NCI-H2227 (cell line): Measurements from ENCODE around the gene ERBB2.
A peak's percentile ranks its signal among the peaks of the same experiment; 100 is the strongest.
"Not testable (repeated sequence)": the region's sequence is repeated elsewhere in the genome, so short reads cannot be mapped to it uniquely, and the experiment has no call there.

Source experiments
- DNase-seq: peaks from one replicate; lab custom pipeline; 2025; ENCODE audit not compliant: unreplicated experiment; lab: John Stamatoyannopoulos, UW

Gene ERBB2

DNA sequence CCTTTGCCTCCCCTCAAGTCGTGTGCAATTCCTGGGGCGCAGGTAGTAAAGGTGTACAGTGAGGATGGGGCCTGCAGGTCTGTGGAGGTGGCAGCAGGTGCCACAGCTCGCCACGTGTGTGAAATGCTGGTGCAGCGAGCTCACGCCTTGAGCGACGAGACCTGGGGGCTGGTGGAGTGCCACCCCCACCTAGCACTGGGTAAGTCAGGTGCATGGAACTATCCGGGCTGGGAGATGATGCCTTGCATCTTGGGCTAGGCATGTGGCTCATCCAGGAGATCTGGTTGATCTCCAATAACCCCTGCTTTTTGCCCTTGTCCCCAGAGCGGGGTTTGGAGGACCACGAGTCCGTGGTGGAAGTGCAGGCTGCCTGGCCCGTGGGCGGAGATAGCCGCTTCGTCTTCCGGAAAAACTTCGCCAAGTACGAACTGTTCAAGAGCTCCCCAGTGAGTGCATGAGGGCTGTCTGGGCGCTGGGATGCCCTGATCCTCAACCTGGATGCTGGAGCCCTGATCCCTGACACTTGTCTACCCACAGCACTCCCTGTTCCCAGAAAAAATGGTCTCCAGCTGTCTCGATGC lies 43.1 kb downstream of the ERBB2 start:
- DNase-seq = no peak

DNA sequence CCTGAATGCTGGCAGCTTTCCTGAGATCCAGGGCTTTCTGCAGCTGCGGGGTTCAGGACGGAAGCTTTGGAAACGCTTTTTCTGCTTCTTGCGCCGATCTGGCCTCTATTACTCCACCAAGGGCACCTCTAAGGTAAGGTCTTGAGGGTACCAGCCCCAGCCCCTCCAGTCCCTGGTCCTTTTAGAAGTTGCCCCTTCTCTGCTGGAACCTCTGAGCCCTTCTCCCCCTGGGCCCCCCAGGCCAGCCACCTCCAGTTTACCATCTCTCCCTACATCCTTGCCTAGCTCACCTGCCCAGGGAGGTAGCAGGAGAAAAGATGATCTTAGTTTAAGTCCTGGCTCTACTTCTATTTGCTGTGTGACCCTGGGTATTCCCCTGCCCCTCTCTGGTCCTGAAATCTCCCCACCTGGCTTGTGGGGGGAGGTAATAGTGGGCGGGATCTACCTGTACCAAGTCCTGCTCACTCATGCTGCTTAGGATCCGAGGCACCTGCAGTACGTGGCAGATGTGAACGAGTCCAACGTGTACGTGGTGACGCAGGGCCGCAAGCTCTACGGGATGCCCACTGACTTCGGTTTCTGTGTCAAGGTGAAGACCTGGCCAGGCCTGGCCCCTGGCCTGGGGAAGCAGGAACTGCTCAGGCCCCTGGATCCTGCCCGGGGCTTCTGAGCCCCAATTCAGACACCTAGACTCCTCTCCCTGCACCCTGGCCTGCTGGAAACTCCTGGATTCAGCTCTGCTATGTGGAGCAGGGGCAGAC lies 44.4 kb downstream of the ERBB2 start:
- DNase-seq = no peak

DNA sequence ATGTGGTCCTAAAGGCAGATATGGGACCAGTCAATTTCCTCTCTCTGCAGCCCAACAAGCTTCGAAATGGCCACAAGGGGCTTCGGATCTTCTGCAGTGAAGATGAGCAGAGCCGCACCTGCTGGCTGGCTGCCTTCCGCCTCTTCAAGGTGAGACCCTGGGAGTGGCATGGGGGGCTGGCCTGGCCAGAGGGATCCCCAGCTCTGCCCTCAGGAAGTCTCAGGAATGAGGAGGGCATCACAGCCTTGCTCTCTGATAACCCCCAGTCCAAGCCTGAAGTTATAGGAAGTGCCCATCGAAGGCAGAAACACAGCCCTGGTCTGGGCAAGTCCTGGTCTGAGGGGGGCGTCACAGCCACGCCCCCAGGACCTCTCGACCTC lies 45.0 kb downstream of the ERBB2 start:
- DNase-seq = no peak

- no peak for DNase-seq
Observed at GRCh38 chr17:39745335-39746144, 45.7 kb downstream of the ERBB2 start.

GRCh38 chr17:39746145-39746461 lies 46.2 kb downstream of the ERBB2 start:
- DNase-seq = no peak

GRCh38 chr17:39747745-39748144 lies 47.9 kb downstream of the ERBB2 start:
- no peak for DNase-seq

DNA sequence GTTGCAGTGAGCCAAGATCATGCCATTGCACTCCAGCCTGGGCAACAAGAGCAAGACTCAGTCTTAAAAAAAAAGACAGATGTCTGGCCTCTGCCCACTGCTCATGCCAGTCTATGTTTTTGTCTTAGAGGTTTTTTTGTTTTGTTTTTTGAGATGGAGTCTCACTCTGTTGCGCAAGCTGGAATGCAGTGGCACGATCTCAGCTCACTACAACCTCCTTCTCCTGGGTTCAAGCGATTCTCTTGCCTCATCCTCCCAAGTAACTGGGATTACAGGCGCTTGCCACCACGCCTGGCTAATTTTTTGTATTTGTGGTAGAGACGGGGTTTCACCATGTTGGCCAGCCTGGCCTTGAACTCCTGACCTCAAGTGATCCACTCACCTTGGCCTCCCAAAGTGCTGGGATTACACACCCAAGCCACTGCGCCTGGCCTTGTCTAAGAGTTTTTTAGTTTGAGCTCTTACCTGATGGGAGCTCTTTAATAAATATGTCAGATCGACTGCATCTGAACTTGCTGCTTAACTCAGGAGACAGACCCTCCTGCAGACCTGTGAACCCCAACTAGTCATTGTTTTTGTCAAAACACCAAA lies 48.7 kb downstream of the ERBB2 start:
- not testable (repeated sequence) for DNase-seq

DNA sequence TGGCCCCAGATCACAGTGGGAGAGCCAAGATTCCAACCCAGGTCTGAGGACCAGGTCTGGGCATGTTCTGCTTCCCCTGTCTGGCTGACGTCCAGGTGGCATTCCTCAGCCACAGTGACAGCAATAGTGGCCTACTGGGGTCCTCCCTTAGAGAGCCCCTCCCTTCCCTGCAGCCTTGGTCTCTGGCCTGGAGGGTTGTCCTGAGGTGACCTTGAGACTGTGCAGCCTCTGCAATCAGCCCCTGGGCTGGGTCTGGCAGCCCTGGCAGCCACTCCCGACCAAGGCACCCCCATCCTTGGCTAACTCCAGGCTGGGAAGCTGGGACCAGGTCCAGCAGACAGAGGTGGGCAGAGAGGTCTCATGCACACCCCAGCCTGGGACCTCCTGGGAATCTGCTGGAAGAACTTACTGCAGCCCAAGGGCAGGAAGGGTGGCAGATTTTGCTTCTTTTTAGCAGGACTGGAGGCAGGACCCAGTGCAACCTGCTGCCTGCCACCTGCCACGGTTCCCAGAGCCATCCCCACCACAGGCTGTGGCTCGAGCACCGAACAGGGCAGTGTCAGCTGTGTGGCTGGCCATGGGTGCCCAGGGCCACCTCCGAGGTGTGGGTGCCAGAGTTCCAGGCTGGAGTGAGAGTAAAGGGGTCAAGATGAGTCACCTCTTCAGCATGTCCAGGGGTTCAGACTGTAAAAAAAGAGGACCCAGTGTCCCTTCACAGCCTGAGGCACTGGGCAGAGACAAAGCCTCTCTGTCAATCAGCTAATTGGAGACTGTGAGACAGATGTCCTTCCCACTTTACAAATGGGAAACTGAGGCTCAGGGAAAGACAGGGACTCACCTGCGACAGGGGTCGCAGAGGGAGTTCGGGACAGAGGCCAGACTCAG lies 50.5 kb downstream of the ERBB2 start:
- DNase-seq = no peak

DNA sequence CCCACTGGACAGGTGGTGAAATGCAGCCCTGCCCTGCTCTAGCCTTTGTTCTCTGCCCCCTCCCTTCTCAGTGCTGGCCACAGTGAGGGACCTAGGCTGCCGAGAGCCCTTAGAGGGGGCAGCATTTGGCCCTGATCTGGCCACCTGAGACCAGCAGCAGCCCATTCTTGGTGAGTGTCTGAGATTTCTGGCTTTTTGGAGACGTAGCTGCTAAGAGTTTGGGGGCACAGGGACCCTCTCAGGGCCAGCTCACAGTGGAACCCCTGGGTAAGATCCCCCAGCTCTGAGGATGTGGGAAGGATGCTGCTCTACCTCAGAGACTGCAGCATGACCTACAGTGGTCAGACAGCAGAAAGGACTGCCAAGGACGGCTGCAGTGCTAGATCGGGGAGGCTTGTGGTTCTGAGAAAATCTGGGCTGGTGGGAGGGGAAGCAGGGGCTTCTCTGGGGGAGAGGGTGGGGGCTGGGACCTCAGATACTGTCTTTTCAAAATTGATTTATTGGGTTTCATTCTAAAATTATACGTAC lies 51.2 kb downstream of the ERBB2 start:
- DNase-seq = no peak

DNA sequence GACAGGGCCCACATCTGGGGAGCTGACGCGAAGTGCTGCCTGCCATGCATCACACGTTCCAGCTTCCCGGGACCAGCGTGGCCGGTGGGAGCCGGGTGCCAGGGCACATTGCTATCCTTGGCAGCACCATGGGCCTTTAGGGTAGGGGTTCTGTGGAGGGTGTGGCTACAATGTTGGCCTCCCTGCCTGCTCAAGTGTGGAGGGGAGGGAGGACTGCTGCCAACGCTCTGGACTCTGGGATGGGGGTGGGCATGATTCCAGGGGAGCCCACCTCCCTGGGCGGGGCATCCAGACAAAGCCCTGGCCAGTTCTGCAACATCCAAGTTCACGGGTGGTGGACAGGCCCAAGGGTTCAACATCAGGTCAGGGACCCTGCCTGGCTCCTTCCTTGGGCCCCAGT lies 51.8 kb downstream of the ERBB2 start:
- DNase-seq = no peak

- no peak for DNase-seq
Observed at GRCh38 chr17:39752241-39752881, 52.5 kb downstream of the ERBB2 start.

DNA sequence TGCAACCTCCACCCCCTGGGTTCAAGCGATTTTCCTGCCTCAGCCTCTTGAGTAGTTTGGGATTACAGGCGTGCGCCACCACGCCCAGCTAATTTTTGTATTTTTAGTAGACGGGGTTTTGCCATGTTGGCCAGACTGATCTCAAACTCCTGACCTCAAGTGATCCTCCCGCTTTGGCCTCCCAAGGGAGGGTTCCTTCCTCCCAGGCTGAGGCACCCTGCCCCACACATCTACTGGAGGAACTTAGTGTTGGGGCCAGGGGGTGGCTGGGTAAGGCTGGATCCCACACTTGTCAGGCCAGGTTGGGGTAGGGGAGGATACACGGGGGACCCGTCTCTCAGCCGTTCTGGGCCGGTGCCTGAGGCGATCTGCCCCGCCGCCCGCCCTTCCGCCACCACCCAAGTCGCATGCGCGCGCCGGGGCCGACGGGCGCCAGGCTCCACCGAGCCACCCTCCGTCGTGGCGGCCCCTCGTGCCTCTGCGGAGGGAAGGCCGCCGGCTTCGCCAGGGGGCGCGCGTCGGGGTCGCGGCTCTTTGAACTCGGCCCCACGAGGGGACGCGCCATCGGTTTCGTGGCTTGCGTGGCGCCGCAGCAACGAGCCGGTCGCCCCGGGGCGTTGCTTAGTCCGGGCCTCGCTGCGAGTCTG lies 53.8 kb downstream of the ERBB2 start:
- peak; percentile 69 for DNase-seq

DNA sequence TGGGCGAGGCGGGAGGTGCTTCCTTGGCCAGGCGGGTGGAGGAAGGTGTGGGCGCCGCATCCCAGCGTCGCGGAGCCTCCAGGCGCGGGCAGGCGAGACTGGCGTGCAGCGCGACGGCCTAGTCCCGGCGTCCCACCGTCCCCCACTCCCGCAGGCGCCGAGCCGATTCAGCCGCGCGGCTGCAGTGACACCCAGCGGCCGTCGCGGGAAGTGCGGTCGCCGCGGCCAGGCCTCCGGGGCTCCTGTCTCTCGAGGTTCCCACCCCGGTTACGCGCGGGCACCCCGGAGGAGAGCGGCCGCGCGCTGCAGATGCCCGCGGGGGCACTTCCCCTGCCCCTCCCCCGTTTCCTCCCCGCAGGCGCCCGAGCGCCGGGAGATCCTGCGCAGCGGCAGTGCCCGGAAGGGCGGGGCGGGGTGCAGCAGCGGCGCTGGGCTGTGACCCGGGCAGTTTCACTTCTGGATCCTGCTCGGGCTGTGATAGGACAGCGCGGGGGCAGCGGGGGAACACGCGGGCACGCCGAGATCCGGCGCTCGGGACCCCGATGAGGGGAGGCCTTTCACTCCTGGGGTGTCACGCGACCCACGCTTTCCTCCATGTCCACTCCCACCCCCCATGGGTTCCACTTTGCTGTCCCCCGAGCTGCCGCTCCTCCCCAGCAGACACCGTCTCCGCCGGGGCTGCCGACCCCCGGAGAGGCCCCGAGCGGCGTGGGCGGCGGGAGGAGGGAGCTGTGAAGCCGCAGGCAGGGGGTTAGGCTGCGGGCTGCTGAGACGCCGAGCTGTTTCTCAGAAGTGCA lies 54.5 kb downstream of the ERBB2 start:
- DNase-seq = peak; percentile 88

DNA sequence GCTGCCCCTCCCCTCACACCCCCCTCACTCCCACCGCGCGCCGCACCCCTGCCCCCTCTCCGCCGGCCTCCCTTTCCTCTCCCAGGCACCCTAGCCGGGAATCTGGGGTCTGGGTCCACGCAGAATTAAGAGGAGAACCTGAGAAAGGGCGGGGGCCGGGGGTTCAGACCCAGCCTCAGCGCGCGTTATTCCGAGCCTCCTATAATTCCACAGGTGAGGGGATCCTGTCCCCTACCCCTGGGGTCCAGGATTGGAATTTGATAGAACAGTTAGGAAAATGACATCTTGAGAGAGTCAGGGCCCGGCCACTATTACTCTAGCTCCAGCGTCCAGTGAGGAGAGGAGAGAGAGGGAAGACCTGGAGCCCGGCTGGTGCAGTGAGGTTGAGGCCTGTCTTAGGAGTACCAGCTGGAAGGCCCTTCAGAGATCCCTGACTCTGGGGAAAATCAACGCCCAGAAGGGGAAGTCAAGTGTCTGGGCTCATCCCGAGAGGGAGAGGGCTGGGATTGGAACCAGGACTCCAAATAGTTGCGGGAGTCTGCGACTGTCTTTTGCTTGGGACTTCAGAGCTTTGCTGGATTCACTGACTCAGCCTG lies 55.2 kb downstream of the ERBB2 start:
- DNase-seq = no peak

- no peak for DNase-seq
Observed at GRCh38 chr17:39755554-39756379, 55.9 kb downstream of the ERBB2 start.

GRCh38 chr17:39756380-39757079 lies 56.7 kb downstream of the ERBB2 start:
- DNase-seq = no peak

DNA sequence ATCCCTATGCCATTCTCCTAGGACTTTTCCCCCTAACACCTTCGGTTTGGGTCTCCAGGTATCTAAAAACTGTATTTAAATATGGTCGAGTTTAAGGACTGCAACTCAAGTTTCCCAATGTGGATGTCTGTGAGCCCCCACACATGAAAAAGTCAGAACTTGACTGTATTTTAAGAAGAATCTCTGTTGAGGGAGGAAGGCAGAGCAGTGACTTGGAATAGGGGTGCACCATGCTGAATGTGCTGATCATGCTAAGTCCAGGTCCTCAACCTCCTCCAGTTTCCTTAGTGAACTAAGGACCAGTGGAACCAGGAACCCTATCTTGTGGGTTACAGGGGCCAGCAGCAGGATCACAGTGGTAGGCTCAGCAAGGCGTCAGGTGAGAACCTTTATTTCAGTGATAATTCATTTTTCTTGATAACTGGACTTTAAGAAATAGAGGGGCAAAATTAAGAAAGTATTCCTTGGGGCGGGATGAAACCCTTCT lies 57.4 kb downstream of the ERBB2 start:
- no peak for DNase-seq
